Fibroblast of gingiva (primary cell): ENCODE measurements around the gene EPB41.
"Not testable (repeated sequence)": the region's sequence is repeated elsewhere in the genome, so short reads cannot be mapped to it uniquely, and the experiment has no call there.

Experiments used
- DNase-seq: peaks from one replicate; pipeline ENCODE4 v3.0.0-alpha.2; 2011; ENCODE audit warnings: low read depth

EPB41 gene

DNA sequence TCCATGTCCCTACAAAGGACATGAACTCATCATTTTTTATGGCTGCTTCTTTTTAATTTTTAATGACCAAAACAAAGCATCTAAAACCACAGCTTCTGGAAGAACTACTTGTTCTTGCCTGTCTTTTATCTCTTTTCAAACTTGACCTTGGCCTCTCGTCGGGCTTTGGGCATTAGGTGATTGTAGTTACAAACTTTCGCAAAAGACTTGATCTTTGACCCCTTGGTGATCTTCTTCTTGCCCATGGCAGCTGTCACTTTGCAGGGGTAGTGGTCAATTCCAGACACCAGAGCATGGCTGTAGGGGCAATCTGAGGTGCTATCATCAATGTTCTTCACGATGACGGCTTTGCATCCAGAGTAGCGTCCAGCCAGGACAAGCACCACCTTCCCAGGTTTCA lies 67.8 kb downstream of the EPB41 start:
- no peak for DNase-seq

GRCh38 chr1:28983091-28983490 lies 68.7 kb downstream of the EPB41 start:
- DNase-seq = no peak

- no peak for DNase-seq
Observed at GRCh38 chr1:28983509-28984310, 69.3 kb downstream of the EPB41 start.

DNA sequence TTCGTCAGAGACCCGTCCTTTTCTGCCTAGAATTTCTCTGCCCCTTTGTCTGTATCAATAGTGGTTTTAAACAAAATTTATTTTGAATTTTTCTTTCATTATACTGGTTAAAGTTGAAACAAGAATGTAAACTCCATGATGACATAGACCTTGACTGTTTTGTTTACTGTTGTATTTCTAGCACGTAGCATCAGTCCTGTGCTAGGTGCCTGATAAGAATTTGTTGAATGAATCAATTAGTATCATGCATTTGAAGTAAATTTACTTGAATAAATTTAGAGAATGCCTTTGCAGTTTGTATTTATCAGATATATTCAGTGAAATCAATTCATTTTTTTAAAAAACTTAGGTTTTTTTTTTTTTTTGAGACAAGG lies 69.9 kb downstream of the EPB41 start:
- no peak for DNase-seq

DNA sequence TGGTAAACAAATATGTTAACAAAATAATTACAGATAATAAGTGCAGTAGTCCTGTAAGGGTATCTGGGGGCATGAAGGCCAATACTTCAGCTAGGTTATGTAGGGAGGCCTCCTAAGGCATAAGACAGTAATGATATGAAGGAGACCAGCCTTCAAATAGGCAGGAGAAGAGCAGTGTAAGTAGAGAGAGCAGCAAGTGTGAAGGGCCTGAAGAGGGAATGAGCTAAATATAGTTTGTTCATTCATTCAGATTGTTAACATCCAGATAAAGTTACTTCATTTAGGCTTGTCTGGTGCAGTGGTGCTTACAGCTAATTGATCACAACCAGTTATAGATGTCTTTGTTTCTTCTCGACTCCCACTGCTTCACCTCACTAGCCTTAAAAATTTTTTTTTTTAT lies 71.1 kb downstream of the EPB41 start:
- DNase-seq = no peak

DNA sequence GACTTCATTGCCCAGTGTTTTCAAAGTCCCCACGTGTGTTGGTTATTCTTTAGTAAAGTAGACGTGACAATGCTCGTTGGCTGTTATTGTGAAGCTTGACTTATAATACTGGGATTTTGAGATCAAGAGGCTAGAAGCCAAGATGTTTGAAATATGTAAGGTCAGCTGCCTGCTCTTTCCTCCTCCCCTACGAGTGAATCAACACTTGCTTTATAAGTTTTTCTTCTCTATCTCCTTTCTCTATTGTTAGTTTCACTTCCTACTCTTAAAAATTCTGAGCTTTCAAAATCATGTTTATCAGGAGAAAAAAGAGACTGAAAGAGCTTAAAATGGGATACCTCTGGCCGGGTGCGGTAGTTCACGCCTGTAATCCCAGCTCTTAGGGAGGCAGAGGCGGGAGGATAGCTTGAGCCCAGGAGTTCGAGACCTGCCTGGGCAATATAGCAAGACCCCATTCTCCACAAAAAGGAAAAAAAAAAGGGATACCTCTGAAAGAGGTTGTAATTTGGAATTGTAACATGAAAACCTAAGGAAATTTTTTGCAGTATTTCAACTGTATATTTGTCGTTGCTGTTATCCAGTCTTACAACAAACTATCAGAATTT lies 72.0 kb downstream of the EPB41 start:
- DNase-seq = no peak

GRCh38 chr1:29002792-29003191 lies 88.4 kb downstream of the EPB41 start:
- DNase-seq = no peak

DNA sequence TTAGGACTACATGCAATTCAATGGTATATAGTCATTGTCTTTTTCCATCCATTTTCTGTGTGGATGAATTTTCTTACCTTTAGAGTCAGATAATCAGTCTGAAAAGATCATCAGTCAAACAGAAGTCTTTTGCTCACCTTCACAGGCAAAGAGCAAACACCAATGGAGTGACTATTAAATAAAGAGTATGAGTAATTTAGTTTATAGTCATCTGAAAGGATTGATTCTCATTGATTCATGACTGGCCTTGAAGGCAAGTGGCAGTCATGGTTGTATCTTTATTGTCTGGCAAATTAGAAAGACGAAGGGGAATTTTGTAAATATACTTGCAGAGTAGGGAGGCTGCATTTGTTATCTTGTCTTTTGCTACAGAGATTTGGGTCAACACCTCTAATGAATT lies 89.9 kb downstream of the EPB41 start:
- DNase-seq = no peak

DNA sequence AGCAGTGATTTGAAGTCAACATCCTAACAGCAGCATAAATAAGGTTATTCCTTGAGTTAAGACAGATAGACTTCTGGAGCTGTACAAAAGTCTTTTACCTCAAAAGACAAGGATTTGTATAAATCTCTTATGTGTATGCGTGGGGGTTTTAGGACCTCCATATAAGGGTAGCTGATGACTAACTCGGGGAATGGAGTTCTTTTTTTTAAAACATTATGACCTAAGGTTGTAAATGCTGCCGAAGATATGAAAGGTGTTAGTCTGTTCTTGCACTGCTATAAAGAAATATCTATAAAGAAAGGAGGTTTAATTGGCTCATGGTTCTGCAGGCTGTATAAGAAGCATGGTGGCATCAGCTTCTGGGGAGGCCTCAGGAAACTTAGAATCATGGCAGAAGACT lies 90.4 kb downstream of the EPB41 start:
- no peak for DNase-seq

DNA sequence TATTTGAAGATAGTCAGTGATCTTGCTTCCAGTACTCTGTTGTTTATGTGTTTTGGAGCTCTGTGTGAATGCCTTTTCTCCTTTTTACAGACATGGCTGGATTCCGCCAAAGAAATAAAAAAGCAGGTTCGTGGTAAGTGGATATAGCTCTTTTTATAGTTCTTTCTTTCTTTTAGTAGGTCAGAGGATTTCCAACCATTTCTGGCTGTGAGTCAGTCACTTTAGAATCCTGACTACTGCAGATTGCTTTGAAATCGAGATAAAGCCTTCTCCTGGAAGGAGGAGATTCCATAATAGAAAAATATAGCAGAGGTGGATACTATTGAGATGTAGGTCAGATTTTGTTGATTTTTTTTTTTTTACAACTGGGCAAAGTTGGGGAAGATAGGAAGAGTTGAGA lies 97.4 kb downstream of the EPB41 start:
- no peak for DNase-seq

DNA sequence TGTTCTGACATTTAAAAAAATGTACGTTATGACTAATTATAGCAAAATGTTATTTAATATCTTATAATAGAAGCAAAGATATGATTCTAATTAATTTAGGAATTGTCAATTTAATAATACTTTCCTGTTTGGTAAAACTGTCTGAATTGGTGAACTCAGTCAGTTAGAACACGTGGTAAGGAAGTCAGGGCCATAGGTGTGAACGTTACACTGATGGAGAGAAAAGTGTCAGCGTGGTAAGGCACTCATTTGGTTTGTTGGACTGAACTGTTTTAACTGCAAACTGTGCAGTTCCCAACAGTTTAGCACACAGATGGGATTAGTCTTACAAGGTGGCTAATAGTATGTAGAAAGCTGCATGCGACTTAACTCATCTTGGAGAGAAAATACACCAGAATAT lies 102.9 kb downstream of the EPB41 start:
- no peak for DNase-seq

DNA sequence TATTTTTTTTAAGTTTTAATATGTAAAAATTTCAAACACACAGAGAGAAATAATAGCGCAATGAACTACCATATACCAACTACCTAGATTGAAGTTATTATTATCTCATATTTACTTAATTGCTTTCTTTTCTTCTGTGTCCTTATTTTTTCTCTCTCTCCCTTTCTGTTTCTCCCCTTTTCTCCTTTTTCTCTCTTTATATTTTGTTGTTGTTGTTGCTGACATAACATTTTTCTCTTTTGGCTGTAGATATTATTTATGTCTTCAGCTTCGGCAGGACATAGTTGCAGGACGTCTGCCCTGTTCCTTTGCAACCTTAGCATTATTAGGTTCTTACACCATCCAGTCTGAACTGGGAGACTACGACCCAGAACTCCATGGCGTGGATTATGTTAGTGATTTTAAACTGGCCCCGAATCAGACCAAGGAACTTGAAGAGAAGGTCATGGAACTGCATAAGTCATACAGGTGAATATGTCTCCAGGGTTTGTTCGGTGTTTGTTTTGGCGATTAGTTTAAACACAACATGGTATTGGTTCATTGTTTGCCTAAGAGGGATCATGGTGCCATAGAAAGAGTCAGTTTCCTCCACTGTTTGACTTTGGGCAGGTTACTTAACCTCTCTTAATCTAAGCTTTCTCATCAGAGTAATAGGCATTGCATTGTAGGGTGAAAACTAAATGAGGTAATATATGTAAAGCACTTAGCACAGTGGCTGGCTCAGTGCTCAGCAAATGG lies 103.8 kb downstream of the EPB41 start:
- DNase-seq = no peak

DNA sequence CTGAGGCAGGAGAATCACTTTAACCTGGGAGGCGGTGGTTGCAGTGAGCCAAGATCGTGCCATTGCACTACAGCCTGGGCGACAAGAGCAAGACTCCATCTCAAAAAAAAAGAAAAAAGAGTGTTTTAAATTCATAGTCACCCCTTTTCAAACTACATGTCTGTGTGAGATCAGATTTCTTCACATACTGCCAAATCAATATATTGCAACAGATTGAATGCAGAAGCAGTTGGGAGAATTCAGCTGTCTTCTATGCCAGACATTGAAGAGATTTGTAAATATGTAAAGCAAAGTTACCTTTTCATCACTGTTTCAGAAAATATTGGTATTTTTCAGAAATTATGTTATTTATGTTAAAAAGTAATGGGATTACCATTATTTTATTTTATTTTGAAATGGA lies 108.3 kb downstream of the EPB41 start:
- DNase-seq = no peak

DNA sequence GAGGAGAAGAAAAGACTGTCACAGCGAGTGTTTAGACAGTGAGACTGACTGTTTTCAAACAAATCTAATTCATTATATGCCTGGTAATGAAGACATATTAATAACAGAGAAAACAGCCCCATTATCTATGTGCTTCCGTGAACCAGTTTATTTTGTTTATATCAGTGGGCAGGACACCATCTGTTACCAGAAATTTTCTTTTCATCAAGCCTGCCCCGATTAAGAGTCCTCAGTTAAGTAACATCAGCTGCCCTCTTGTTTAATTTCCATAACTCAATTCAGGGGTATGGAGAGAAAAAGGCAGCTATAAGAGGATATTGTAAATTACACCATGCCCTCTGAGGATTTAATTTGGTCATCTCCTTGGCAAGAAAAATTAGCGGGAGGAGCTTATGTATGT lies 115.3 kb downstream of the EPB41 start:
- no peak for DNase-seq

DNA sequence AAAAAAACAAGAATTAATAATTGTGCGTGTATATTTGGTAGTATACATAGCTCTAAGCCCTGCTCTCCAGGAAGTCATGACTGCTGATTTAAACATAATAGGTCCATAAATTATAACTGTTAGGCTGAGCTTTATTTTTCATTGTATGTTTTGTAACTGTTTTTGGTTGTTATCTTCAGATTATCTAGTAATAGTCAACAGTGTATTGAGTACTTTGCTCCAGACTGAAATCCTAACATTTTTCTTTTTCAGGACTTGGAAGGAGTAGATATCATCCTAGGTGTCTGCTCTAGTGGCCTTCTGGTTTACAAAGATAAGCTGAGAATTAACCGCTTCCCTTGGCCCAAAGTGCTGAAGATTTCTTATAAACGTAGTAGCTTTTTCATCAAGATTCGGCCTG lies 118.5 kb downstream of the EPB41 start:
- no peak for DNase-seq

GRCh38 chr1:29033829-29034466 lies 119.6 kb downstream of the EPB41 start:
- DNase-seq = peak; percentile 28

- no peak for DNase-seq
Observed at GRCh38 chr1:29043274-29043965, 129.1 kb downstream of the EPB41 start.

GRCh38 chr1:29044010-29044409 lies 129.6 kb downstream of the EPB41 start:
- DNase-seq = no peak

DNA sequence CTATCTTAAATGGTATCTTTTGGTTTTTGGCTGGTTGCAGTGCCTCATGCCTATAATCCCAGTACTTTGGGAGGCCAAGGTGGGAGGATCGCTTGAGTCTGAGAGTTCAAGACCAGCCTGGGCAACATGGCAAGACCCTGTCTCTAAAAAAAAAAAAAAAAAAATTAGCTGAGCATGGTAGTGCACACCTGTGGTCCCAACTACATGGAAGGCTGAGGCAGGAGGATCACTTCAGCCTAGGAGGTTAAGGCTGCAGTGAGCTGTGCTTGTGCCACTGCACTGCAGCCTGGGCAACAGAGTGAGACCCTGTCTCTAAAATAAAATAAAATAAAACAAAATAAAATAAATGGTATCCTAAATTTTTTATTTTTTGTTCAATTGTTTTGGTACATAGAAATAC lies 131.3 kb downstream of the EPB41 start:
- DNase-seq = not testable (repeated sequence)

- DNase-seq = no peak
Observed at GRCh38 chr1:29047142-29047541, 132.8 kb downstream of the EPB41 start.

DNA sequence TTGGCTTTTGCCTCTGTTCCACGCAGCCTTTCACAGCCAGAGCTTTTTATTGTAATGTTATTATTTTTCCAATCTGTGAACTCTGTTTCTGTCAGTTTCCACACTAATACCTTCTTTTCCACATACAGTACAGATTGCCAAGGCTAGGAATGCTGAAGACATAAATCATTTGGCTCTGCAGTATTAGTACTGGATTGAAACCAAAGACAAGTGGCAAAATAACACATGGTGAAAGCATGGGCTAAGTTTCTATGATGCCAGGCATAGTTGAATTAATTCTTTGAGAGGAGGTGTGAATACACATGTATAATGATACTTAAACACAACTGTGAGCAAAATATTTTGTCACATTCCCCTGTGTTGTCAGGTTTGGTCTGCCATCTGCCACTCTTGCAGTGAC lies 135.8 kb downstream of the EPB41 start:
- DNase-seq = peak; percentile 21

DNA sequence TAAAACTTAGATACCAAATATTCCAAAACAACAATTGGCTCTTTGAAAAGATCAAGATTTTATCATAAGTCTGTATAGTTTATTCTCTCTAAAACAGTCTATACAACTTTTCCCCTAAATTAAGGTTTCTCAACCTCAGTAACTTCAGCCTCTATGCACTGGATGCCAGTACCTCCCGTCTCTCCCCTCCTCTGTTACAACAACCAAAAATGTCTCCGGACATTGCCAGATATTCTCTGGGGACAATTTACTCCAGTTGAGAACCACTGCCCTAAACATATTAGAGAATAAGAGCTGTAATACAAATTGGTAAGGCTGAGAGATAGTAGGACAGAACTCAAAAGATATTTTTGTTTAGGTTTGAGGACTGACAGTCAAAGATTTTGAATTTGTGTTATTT lies 137.7 kb downstream of the EPB41 start:
- DNase-seq = peak; percentile 59
